ENCODE data around the gene ATP5PD. TPM values are rescaled to one million over a fixed set of nuclear protein-coding genes. Genes with fewer than 3 reads are reported as not detected.
A peak's percentile ranks its signal among the peaks of the same experiment; 100 is the strongest.

The ATP5PD gene
- total and polyA plus RNA-seq, 2 of the 8 experiments (the other 6 are each of a cell fraction or from before 2014, with no cell fraction given) = 335 to 407 TPM

DNA sequence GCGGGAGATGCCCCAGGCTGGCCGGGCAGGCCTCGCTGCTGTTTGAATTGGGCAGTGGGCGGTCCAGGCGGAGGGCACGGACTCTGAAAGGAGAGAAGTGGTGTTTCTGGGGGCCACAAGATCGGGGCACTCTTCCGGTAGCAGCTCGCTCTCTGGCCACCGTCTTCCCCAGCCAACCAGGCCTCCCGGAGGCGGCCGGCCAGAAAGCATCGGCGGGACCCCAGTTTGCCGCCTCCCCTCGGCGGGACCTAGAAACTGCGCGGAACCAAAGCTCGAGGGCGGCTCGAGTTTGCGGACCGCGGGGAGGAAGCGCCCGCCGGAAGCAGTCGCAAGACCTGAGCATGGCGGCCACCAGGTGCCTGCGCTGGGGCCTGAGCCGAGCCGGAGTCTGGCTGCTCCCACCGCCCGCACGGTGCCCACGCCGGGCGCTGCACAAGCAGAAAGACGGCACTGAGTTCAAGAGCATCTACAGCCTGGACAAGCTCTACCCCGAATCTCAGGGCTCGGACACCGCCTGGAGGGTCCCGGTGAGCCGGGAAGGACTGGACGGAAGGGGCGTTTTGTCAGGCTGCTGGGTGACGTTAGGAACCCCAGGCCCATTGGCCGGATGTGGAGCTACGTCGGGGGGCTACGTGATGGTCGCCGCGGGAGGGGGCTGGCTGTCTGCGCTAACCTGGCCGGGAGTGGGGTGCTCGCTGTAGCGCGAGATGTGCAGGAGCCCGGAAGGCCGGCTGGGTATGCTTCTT is 34.2 kb downstream of the ATP5PD start, which contains the start of gene MRPL58 (continued):
- TF ChIP-seq BACH1 (IDR thresholded peaks at IDR 0.05; ENCODE audit: low read length) = no peak
- peak; percentile 14 for TF ChIP-seq NANOG (IDR thresholded peaks at IDR 0.05; ENCODE audit: insufficient read depth, low read depth, low read length, poor library complexity, severe bottlenecking)
- peak; percentile 53; the same call in 1 of the 2 replicates for TF ChIP-seq SP1 (IDR thresholded peaks at IDR 0.05; ENCODE audit: low read depth, low read length)
- TF ChIP-seq EZH2 (IDR thresholded peaks at IDR 0.05; ENCODE audit: low read depth, low read length, severe bottlenecking) = no peak
- TF ChIP-seq YY1 (IDR thresholded peaks at IDR 0.05; ENCODE audit: low read depth, low read length) = peak; percentile 95
- TF ChIP-seq SIN3A (conservative IDR thresholded peaks at IDR 0.05 in 1 of 2, IDR thresholded peaks at IDR 0.05 in 1 of 2; ENCODE audit: low read depth in 1 of 2, low read length in 2 of 2) = peak; percentile 34 to 91; a peak in 2 of 4 replicates
- TF ChIP-seq SIRT6 (IDR thresholded peaks at IDR 0.05; ENCODE audit: low read length) = no peak
- TF ChIP-seq SRF (IDR thresholded peaks at IDR 0.05; ENCODE audit: low read depth, low read length) = peak; percentile 55; the same call in 1 of the 2 replicates
- no peak for TF ChIP-seq MAFK (IDR thresholded peaks at IDR 0.05; ENCODE audit: low read depth, low read length)
- TF ChIP-seq, protein P1, sequence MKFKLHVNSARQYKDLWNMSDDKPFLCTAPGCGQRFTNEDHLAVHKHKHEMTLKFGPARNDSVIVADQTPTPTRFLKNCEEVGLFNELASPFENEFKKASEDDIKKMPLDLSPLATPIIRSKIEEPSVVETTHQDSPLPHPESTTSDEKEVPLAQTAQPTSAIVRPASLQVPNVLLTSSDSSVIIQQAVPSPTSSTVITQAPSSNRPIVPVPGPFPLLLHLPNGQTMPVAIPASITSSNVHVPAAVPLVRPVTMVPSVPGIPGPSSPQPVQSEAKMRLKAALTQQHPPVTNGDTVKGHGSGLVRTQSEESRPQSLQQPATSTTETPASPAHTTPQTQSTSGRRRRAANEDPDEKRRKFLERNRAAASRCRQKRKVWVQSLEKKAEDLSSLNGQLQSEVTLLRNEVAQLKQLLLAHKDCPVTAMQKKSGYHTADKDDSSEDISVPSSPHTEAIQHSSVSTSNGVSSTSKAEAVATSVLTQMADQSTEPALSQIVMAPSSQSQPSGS (IDR thresholded peaks at IDR 0.05; ENCODE audit: low read length) = no peak; the same call in 1 of the 2 replicates
- TF ChIP-seq TAF7 (optimal IDR thresholded peaks at IDR 0.05; ENCODE audit: borderline replicate concordance, low read depth, low read length) = peak; percentile 98
- peak; percentile 44 for TF ChIP-seq CHD2 (IDR thresholded peaks at IDR 0.05; ENCODE audit: low read length)
- no peak for TF ChIP-seq SAP30 (IDR thresholded peaks at IDR 0.05; ENCODE audit: insufficient read depth, insufficient replicate concordance, low read length)
- TF ChIP-seq RFX5 (IDR thresholded peaks at IDR 0.05; ENCODE audit: borderline replicate concordance, low read depth, low read length) = no peak
- peak; percentile 100 for TF ChIP-seq TAF1 (IDR thresholded peaks at IDR 0.05; ENCODE audit: low read depth, low read length)
- TF ChIP-seq JUN (IDR thresholded peaks at IDR 0.05; ENCODE audit: low read depth, low read length) = no peak
- peak; percentile 32; the same call in 1 of the 2 replicates for TF ChIP-seq JUND (IDR thresholded peaks at IDR 0.05; ENCODE audit: low read length)
- TF ChIP-seq POLR2AphosphoS5 (IDR thresholded peaks at IDR 0.05; ENCODE audit: low read depth, low read length) = peak; percentile 86
- TF ChIP-seq, protein P2, sequence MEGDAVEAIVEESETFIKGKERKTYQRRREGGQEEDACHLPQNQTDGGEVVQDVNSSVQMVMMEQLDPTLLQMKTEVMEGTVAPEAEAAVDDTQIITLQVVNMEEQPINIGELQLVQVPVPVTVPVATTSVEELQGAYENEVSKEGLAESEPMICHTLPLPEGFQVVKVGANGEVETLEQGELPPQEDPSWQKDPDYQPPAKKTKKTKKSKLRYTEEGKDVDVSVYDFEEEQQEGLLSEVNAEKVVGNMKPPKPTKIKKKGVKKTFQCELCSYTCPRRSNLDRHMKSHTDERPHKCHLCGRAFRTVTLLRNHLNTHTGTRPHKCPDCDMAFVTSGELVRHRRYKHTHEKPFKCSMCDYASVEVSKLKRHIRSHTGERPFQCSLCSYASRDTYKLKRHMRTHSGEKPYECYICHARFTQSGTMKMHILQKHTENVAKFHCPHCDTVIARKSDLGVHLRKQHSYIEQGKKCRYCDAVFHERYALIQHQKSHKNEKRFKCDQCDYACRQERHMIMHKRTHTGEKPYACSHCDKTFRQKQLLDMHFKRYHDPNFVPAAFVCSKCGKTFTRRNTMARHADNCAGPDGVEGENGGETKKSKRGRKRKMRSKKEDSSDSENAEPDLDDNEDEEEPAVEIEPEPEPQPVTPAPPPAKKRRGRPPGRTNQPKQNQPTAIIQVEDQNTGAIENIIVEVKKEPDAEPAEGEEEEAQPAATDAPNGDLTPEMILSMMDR (IDR thresholded peaks at IDR 0.05; ENCODE audit: control extremely low read depth in 1 of 3, insufficient read depth in 1 of 3, low read depth in 1 of 3, low read length in 3 of 3) = peak in 2 of 3 experiments; percentile 36 to 38; a peak in 3 of 4 replicates
